ENCODE data around the gene DCAF17.

- TF ChIP-seq CTCF (IDR thresholded peaks at IDR 0.05), result no peak
- TF ChIP-seq POLR2A (IDR thresholded peaks at IDR 0.05), result no peak
Observed at GRCh38 chr2:171482877-171483276, 48.9 kb downstream of the DCAF17 start.

Measured in thyroid gland (tissue), 4 donors.